BE2C (cell line): ENCODE data around the gene IGF2BP3.

Experiments
- DNase-seq: peaks from one replicate; pipeline ENCODE4 v3.0.0-alpha.2; 2020
- H3K27me3 ChIP-seq: fragments of 250-450 bp; sonication (Bioruptor Pico); 2 replicates; pipeline ENCODE4 v1.5.1; 2020; ENCODE audit warnings: mild to moderate bottlenecking
- H3K36me3 ChIP-seq: fragments of 250-450 bp; sonication (Bioruptor Pico); 2 replicates; pipeline ENCODE4 v1.5.1; 2020; ENCODE audit warnings: mild to moderate bottlenecking
- H3K4me1 ChIP-seq: fragments of 250-450 bp; sonication (Bioruptor Pico); 2 replicates; pipeline ENCODE4 v1.5.1; 2020
- H3K4me3 ChIP-seq: 2 replicates; pipeline ENCODE4 v1.5.1; 2011; ENCODE audit warnings: low read depth, low read length
- H3K9me3 ChIP-seq: fragments of 250-450 bp; sonication (Bioruptor Pico); 2 replicates; pipeline ENCODE4 v1.5.1; 2020
- CTCF ChIP-seq: IDR thresholded peaks from 2 replicates; pipeline ENCODE4 v1.5.1; 2012; ENCODE audit warnings: mild to moderate bottlenecking, low read depth, low read length

Gene IGF2BP3

GRCh38 chr7:23283086-23283485 lies 187.2 kb downstream of the IGF2BP3 start:
- Histone ChIP-seq H3K36me3 (no peaks in the 10 kb centered on the region), H3K4me1 (no peaks in the 10 kb centered on the region), H3K4me3 (no peak overlapping the region), H3K27me3 (no peaks in the 10 kb centered on the region), H3K9me3 (no peaks in the 10 kb centered on the region)
- DNase-seq, result no peak
- TF ChIP-seq CTCF, result no peak

GRCh38 chr7:23279819-23280525 lies 190.3 kb downstream of the IGF2BP3 start:
- Histone ChIP-seq H3K36me3 (no peaks in the 10 kb centered on the region), H3K9me3 (no peaks in the 10 kb centered on the region), H3K4me3 (no peak overlapping the region), H3K4me1 (peaks cover 4% of the 10 kb centered on the region; the same call in 1 of the 2 replicates), H3K27me3 (no peaks in the 10 kb centered on the region)
- no peak for DNase-seq
- no peak for TF ChIP-seq CTCF

DNA sequence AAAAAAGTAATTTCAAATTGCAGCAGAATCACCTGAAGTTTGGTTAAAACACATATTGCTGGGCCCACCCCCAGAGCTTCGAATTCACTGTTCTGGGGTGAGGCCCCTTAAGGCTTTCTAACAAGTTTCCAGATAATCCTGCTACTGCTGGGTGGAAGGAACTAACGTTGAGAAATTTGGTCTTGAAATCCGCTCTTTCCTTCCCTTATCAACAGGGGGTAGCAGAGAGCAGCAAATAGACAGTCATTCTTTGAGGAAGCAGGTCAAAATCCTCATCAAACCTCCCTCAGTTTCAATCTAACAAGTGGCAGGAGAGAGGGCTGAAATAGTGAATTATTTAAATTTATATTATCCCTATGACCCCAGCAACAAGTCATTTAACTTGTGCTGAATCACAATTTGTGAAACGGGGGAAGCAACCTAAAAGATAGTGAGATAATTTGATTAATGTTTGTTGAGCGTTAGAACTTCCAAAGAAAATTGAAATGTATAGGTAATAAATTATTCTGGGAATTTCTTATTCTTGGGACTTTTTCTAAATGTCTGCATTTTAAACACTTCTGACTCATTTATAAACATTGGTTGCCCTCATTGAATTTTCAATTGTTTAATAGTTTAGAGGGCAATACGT lies 192.8 kb downstream of the IGF2BP3 start:
- DNase-seq, result peak; percentile 56
- peak; percentile 91 for TF ChIP-seq CTCF
- Histone ChIP-seq H3K4me1 (peaks cover 15% of the 10 kb centered on the region), H3K4me3 (no peak overlapping the region), H3K36me3 (no peaks in the 10 kb centered on the region), H3K27me3 (no peaks in the 10 kb centered on the region; the same call in 1 of the 2 replicates), H3K9me3 (no peaks in the 10 kb centered on the region)

- no peak for DNase-seq
- no peak overlapping the region for H3K4me3 ChIP-seq
- peaks cover 3% of the 10 kb centered on the region for H3K27me3 ChIP-seq
- H3K36me3 ChIP-seq, result no peaks in the 10 kb centered on the region
- peaks cover 15% of the 10 kb centered on the region for H3K4me1 ChIP-seq
- no peak for TF ChIP-seq CTCF
- H3K9me3 ChIP-seq, result no peaks in the 10 kb centered on the region
Observed at GRCh38 chr7:23276947-23277346, 193.3 kb downstream of the IGF2BP3 start.

- no peaks in the 10 kb centered on the region for H3K9me3 ChIP-seq
- DNase-seq, result no peak
- no peaks in the 10 kb centered on the region for H3K36me3 ChIP-seq
- no peak overlapping the region for H3K4me3 ChIP-seq
- H3K27me3 ChIP-seq, result peaks cover 4% of the 10 kb centered on the region
- peak; percentile 53 for TF ChIP-seq CTCF
- H3K4me1 ChIP-seq, result peaks cover 15% of the 10 kb centered on the region
Observed at GRCh38 chr7:23276376-23276775, 193.9 kb downstream of the IGF2BP3 start.

GRCh38 chr7:23275912-23276311 lies 194.4 kb downstream of the IGF2BP3 start:
- TF ChIP-seq CTCF, result no peak
- peak; percentile 34 for DNase-seq
- Histone ChIP-seq H3K27me3 (peaks cover 4% of the 10 kb centered on the region), H3K9me3 (no peaks in the 10 kb centered on the region), H3K4me1 (peaks cover 15% of the 10 kb centered on the region), H3K4me3 (no peak overlapping the region), H3K36me3 (no peaks in the 10 kb centered on the region)
